ENCODE measurements around the gene FCGR1A.
"Not testable (repeated sequence)": the region's sequence is repeated elsewhere in the genome, so short reads cannot be mapped to it uniquely, and the experiment has no call there.

The FCGR1A gene

GRCh38 chr1:149778313-149778712 is 4.2 kb upstream of the FCGR1A start:
- not testable (repeated sequence) for FAIRE-seq

- not testable (repeated sequence) for FAIRE-seq
These were observed 995 bp upstream of the FCGR1A start for GRCh38 chr1:149781413-149781984.

GRCh38 chr1:149783289-149783688 is 795 bp downstream of the FCGR1A start:
- FAIRE-seq, result not testable (repeated sequence)

GRCh38 chr1:149783868-149784267 is 1.4 kb downstream of the FCGR1A start:
- not testable (repeated sequence) for FAIRE-seq

- FAIRE-seq, result not testable (repeated sequence)
These were observed 5.4 kb downstream of the FCGR1A start for GRCh38 chr1:149787688-149788451.

GRCh38 chr1:149792502-149792901 is 10.0 kb downstream of the FCGR1A start:
- not testable (repeated sequence) for FAIRE-seq

- FAIRE-seq, result not testable (repeated sequence)
These were observed 10.5 kb downstream of the FCGR1A start for GRCh38 chr1:149792912-149793515.

GRCh38 chr1:149793885-149794284 is 11.4 kb downstream of the FCGR1A start:
- FAIRE-seq, result not testable (repeated sequence)

- FAIRE-seq, result not testable (repeated sequence)
These were observed 19.1 kb downstream of the FCGR1A start for GRCh38 chr1:149801628-149802027.

GRCh38 chr1:149804417-149805080 is 22.1 kb downstream of the FCGR1A start:
- not testable (repeated sequence) for FAIRE-seq

- not testable (repeated sequence) for FAIRE-seq
These were observed 28.4 kb downstream of the FCGR1A start for GRCh38 chr1:149810697-149811405.

GRCh38 chr1:149811514-149811889 is 29.0 kb downstream of the FCGR1A start:
- FAIRE-seq, result not testable (repeated sequence)

GRCh38 chr1:149811890-149812829 is 29.7 kb downstream of the FCGR1A start:
- peak; percentile 60 for FAIRE-seq

- FAIRE-seq, result not testable (repeated sequence)
These were observed 30.7 kb downstream of the FCGR1A start for GRCh38 chr1:149812893-149813801.

GRCh38 chr1:149820387-149820786 is 37.9 kb downstream of the FCGR1A start:
- FAIRE-seq, result not testable (repeated sequence)

GRCh38 chr1:149826555-149826954 is 44.1 kb downstream of the FCGR1A start:
- FAIRE-seq, result not testable (repeated sequence)

GRCh38 chr1:149831764-149832315 is 49.3 kb downstream of the FCGR1A start:
- FAIRE-seq, result not testable (repeated sequence)

GRCh38 chr1:149832316-149833126 is 50.0 kb downstream of the FCGR1A start:
- FAIRE-seq, result not testable (repeated sequence)

GRCh38 chr1:149833144-149833543 is 50.6 kb downstream of the FCGR1A start:
- not testable (repeated sequence) for FAIRE-seq
